ENCODE results near the gene KRTAP3-3. TPM values are rescaled to one million over a fixed set of nuclear protein-coding genes. Genes with fewer than 3 reads are reported as not detected.

The KRTAP3-3 gene
- total and polyA plus RNA-seq, 8 donors: 0.30 TPM; not detected in 7

DNA sequence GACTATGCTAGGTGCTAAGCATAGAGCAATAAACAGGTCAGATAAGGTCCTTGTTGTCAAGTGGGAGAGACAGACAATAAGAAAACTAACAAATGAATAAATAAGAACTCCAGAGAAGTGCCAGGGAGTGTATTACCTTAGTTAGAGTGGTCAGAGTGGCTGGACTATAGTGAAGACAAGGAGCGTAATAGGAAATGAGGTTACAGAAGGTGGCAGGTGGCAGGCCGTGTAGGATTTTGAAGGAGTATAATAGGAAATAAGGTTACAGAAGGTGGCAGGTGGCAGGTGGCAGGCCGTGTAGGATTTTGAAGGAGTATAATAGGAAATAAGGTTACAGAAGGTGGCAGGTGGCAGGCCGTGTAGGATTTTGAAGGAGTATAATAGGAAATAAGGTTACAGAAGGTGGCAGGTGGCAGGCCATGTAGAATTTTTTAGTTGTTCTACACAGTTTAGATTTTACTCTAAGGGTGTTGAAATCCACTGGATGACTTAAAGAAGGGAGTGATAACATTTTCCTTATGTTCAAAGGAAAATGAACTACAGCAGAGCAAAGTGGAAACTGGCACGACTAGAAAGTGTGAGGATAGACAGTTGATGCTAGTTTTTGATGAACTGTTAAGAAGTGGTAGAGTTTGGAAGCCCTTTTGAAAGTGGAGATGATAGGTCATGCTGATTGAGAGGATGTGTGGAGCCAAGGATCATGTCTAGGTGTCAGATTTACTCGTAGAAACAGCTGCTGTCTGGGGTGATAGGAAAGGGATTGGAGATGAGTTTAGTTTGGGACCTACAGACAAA, 18.6 kb upstream of the KRTAP3-3 start:
- H3K36me3 ChIP-seq: no peaks in the 10 kb centered on the region
- no peaks in the 10 kb centered on the region for H3K9me3 ChIP-seq
- no peak for DNase-seq
- intact Hi-C loops (cut with DNase I): no loop called here
- no peaks in the 10 kb centered on the region for H3K27me3 ChIP-seq
- FAIRE-seq: no peak
- WGBS, 2 donors: 64 to 73% methylated on average over 6 of the region's 6 CpGs
- TF ChIP-seq, protein P1, sequence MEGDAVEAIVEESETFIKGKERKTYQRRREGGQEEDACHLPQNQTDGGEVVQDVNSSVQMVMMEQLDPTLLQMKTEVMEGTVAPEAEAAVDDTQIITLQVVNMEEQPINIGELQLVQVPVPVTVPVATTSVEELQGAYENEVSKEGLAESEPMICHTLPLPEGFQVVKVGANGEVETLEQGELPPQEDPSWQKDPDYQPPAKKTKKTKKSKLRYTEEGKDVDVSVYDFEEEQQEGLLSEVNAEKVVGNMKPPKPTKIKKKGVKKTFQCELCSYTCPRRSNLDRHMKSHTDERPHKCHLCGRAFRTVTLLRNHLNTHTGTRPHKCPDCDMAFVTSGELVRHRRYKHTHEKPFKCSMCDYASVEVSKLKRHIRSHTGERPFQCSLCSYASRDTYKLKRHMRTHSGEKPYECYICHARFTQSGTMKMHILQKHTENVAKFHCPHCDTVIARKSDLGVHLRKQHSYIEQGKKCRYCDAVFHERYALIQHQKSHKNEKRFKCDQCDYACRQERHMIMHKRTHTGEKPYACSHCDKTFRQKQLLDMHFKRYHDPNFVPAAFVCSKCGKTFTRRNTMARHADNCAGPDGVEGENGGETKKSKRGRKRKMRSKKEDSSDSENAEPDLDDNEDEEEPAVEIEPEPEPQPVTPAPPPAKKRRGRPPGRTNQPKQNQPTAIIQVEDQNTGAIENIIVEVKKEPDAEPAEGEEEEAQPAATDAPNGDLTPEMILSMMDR (IDR thresholded peaks at IDR 0.05): no peak
- no peak overlapping the region for H3K4me3 ChIP-seq
- H3K27ac ChIP-seq: no peak overlapping the region
- no peak for ATAC-seq
- H3K4me1 ChIP-seq: no peaks in the 10 kb centered on the region

DNA sequence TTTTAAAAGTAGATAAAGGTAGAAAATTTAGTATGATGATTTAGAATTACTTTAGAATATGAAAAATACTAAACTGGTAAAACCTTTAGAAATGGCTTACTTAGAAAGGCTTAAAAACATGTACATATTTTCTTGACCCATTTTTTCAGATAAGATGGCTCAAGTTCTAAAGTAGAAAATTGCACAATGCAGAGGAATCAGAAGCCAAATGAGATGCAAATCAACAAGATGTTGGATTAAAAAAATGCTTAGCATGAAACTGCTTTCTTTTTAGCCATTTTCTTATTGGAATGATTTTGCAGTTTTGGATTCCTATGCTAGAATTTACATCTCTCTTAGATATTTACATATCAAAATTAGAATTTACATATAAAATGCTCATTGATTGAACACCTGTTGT, 16.5 kb upstream of the KRTAP3-3 start:
- Histone ChIP-seq H3K27ac (no peak overlapping the region), H3K36me3 (no peaks in the 10 kb centered on the region), H3K4me1 (no peaks in the 10 kb centered on the region), H3K27me3 (no peaks in the 10 kb centered on the region), H3K4me3 (no peak overlapping the region), H3K9me3 (no peaks in the 10 kb centered on the region)
- FAIRE-seq (no peak), ATAC-seq (no peak), DNase-seq (no peak)
- TF ChIP-seq, protein P1 (IDR thresholded peaks at IDR 0.05): no peak
- intact Hi-C loops (cut with DNase I): no loop called here

DNA sequence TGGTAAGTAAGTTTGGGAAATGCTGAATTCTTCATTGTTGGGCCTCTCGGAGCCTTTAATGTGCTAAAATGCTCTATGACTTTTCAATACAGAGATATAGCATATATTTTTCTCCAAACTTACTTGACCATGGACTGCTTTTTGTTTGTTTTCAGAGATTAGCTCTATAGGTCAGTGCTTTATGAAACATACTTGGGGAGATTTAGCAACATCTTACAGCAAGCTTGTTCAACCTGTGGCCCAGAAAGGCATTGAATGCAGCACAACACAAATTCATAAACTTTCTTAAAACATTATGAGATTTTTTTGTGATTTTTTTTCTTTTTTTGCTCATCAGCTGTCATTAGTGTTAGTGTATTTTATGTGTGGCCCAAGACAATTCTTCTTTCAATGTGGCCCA, 16.0 kb upstream of the KRTAP3-3 start:
- no peaks in the 10 kb centered on the region for H3K4me1 ChIP-seq
- WGBS, 2 donors: 86 to 89% methylated on average over 1 of the region's 1 CpG
- no peak overlapping the region for H3K4me3 ChIP-seq
- no peaks in the 10 kb centered on the region for H3K36me3 ChIP-seq
- H3K27ac ChIP-seq: no peak overlapping the region
- intact Hi-C loops (cut with DNase I): no loop called here
- TF ChIP-seq, protein P1 (IDR thresholded peaks at IDR 0.05): no peak
- H3K9me3 ChIP-seq: no peaks in the 10 kb centered on the region
- no peak for DNase-seq
- FAIRE-seq: no peak
- no peaks in the 10 kb centered on the region for H3K27me3 ChIP-seq
- no peak for ATAC-seq

DNA sequence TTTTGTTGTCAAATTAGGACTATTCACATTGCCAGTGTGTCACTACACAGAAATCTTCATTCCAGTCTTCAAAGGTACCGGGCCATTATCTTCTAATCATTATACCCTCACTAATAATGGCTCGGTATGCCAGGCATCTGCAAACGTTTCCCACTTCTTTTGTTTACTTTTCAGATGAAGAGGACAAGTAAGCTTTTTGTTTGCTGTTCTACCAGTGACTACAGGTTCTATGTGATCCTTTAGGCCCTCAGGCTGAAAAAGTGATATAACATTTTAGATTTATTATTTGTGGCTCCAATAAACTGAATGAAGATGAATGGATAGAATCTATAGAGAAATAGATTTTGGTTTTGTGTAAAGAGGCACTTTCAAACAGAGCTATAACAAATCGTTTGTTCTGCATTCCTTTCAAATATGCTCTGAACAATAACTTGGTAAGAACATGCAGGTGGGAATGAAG, 15.4 kb upstream of the KRTAP3-3 start:
- peak in 1 of 4 donors; percentile 46 for ATAC-seq
- 14 to 18% methylated on average over 4 of the region's 4 CpGs for WGBS, 2 donors
- Histone ChIP-seq H3K4me3 (no peak overlapping the region), H3K9me3 (no peaks in the 10 kb centered on the region), H3K36me3 (no peaks in the 10 kb centered on the region), H3K4me1 (no peaks in the 10 kb centered on the region), H3K27me3 (no peaks in the 10 kb centered on the region), H3K27ac (no peak overlapping the region)
- no peak for FAIRE-seq
- no peak for DNase-seq
- intact Hi-C loops (cut with DNase I): no loop called here
- TF ChIP-seq, protein P1 (IDR thresholded peaks at IDR 0.05): no peak

DNA sequence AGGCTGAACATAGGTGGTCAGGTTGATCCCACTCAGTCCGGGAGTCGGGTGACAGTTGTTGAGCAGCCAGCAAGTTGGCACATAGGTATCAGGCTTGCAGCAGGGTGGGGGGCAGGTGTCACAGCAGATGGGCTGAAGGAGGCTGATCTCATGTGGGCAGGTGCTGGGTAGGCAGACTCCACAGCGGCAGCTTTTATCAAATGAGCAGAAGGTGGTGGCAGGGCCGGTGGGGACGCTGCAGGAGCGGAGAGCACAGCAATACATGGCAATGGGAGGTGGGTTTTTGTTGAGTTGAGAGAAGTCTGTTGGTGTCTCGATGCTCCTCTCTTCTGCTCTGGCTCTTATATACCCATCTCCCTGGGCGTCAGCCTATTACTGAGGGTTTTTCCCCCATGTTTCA, 14.8 kb upstream of the KRTAP3-3 start, which contains the start of gene KRTAP3-1:
TSS of gene KRTAP3-1 (minus strand) at position 318 of the 400 bp plus-strand sequence. CDS start at position 264, 54 bp downstream.
- intact Hi-C loops (cut with DNase I): no loop called here
- no peak for ATAC-seq
- Histone ChIP-seq H3K27ac (no peak within 1 kb of the TSS), H3K36me3 (no peaks in the 10 kb centered on the region), H3K27me3 (no peaks in the 10 kb centered on the region), H3K9me3 (no peaks in the 10 kb centered on the region), H3K4me1 (no peaks in the 10 kb centered on the region), H3K4me3 (no peak within 1 kb of the TSS)
- no peak for FAIRE-seq
- TF ChIP-seq, protein P1 (IDR thresholded peaks at IDR 0.05): no peak
- peak in 1 of 6 donors; percentile 27 for DNase-seq
- 66 to 67% methylated on average over 8 of the region's 8 CpGs for WGBS, 2 donors

Data from pancreas (tissue), 10 donors.